Embryonic facial prominence (tissue), 1 donor: ENCODE results near the gene GALE.
"Not testable (repeated sequence)": the region's sequence is repeated elsewhere in the genome, so short reads cannot be mapped to it uniquely, and the experiment has no call there.

Experiments used
- DNase-seq: peaks from one replicate; pipeline ENCODE4 v3.0.0-alpha.2; 2016; ENCODE audit errors: extremely low spot score

Gene GALE

DNA sequence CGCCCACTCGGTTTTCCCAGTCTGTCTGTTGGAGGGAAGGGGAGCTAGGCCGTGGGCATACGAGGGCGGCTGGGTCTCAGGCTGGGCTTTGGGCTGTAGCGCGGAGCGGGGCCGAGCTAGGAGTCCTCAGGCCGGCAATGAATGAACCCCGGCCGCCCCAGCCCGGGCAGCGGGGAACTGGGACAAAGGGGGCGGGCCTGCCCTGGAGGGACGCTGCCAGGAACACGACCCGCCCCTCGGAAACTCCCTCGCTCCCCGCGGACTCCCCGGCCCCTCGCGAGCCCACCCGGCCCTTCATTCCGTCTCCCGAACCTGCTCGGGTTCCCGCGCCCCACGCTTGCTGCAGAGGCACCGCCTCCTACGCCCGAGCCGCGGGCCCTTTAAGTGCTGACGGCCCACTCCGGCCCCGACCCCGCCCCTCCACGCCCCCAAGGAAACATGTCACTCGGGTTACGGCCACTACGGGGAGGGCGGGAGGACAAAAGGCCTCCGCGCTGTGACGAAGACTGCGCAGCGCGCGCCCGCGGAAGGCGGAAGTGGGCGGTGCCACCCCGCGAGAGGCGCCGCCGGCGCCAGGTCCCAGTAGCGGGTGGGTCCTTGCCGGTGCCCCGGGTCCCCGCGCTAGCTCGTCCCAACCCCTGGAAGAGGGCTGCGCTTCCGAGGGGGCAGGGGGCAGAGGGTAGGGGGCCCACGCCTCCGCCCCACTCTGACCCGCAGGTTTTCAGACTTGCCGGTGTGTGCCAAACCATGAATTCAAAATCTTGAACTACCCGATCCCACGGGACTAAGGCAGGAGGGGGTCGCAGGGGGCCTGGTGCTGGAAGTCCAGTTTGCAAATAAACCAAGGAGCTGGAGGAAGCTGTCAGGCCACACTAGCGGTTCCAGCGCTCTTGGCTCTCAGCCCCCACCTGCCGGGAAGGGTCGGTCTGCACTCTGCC, at the start of gene GALE:
Gene GALE, minus strand, starts transcription at position 355 of the 938 bp plus-strand sequence. CDS start 1,747 bp downstream, outside the sequence.
- DNase-seq, result peak; percentile 87

DNA sequence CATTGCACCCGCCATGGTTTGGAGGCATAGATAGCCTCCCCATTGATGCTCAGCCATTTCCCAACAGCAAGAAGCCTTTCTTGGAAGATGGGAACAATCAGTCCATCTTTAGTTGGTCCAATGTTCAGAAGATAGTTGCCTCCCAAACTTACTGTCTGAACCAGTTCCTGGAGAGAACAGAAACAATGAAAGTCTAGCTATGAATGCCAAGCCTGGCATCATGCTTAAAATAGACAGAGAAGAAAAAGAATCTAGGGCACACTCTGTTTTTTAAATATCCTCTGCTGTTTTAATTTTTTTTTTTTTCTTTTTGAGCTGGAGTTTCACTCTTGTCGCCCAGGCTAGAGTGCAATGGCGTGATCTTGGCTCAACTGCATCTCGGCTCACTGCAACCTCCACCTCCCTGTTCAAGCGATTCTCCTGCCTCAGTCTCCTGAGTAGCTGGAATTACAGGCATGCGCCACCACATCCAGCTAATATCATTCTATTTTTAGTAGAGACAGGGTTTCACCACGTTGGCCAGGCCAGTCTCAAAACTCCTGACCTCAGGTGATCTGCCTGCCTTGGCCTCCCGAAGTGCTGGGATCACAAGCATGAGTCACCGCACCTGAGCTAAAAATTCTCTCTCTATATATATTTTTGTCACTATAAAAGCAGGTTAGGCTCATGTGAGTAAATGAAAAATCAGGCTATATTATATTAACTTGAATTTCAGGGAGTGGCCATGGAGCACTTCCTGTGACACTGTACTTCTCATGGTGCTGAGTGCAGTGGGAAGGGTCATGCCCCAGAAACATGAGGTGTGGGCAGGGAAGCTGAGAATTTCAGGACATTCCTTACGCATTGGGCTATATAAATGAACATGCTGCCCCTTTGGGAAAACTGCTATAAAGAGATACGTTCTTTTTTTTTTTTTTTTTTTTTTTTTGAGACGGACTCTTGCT, 48.4 kb upstream of the GALE start:
- no peak for DNase-seq

DNA sequence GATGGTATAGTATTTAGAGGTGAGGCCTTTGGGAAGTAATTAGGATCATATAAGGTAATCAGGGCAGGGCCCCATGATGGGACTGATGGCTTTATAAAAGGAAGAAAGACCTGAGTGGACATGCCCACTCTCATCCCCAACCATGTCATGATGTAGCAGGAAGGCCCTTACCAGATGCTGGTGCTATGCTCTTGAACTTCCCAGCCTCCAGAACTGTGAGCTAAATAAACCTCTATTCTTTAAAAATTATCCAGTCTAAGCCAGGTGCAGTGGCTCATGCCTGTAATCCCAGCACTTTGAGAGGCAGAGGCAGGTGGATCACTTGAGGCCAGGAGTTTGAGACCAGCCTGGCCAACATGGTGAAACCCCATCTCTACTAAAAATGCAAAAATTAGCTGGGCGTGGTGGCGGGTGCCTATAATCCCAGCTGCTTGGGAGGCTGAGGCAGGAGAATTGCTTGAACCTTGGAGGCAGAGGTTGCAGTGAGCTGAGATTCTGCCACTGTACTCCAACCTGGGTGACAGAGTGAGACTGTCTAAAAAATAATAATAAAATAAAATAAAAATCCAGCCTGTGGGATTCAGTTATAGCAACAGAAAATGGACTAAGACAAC, 47.0 kb upstream of the GALE start:
- not testable (repeated sequence) for DNase-seq

DNA sequence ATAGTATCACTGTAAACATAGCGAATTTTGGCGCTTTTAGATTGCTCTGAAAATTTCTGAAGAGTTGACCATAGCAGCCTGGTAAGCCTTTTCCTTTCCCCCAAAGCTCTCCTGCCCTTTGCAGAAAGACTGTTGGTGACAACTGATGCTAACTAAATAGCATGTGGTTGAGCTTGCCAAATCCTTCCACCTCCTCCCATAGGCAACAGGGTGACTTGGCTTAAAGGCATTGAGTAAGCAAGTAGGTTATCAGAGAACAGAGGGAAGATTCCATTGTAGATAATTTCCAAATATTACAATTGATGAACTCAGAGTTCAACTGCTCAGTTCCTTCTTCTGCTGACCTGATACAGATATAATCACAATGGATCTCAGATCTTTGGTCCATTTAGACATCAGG, 44.6 kb upstream of the GALE start:
- no peak for DNase-seq

DNA sequence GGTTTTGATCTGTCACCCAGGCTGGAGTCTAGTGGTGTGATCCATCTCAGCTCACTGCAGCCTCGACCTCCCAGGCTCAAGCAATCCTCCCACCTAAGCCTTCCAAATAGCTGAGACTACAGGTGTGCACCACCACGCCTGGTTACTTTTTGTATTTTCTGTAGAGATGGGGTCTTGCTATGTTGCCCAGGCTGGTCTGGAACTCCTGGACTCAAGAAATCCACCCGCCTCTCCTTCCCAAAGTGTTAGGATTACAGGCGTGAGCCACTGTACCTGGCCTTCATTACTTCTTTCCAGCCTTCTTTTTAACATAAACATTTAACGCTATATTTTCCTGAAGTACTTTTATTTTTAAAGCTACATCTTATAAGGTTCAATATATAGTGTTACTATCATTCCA, 43.1 kb upstream of the GALE start:
- DNase-seq, result no peak

DNA sequence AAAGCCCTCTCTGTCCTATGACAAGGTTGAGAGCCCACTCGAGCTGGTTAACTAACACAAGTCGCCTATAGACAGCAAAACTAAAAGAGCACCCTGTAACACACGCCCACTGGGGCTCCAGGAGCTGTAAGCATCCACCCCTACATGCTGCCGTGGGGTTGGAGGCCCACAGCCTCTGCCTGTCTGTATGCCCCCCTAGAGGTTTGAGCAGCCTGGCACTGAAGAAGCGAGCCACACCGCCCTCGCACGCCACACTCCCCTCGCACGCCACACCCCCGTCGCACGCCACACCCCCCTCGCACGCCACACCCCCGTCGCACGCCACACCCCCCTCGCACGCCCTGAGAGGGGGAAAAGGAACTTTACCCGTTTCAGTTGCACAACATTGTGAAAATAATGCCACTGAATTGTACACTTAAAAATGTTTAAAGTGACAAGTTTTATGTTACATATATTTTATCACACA, 37.9 kb upstream of the GALE start:
- DNase-seq, result no peak

DNA sequence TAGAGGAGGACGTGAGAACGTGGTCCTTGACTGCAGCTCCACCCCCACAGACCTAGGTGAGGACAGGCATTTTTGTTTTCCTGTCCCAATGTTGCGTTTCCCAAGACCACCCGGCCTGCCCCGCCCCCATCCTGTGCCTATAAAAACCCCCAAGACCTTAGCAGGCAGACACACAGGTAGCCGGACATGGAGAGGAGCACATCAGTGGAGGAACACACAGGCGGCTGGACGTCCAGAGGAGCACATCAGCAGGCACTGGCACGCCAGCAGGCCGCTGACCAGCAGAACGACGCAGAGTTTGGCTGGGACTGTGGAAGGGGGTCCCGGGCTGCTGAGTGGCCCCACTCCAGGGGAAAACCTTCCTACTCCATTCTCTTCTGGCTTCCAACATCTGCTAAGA, 37.4 kb upstream of the GALE start:
- no peak for DNase-seq

DNA sequence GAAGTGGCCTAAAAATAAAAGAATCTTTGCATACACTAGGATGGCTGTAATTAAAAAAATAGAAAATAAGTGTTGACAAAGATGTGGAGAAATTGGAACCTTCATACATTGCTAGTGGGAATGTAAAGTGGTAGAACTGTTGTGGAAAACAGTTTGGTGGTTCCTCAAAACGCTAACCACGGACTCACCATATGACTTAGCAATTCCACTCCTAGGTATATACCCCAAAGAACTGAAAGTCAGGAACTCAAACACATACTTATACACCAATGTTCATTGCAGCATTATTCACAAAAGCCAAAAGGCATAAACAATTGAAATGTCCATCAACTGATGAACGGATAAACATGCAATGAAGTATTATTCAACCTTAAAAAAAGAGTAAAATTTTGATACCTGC, 35.5 kb upstream of the GALE start:
- no peak for DNase-seq

DNA sequence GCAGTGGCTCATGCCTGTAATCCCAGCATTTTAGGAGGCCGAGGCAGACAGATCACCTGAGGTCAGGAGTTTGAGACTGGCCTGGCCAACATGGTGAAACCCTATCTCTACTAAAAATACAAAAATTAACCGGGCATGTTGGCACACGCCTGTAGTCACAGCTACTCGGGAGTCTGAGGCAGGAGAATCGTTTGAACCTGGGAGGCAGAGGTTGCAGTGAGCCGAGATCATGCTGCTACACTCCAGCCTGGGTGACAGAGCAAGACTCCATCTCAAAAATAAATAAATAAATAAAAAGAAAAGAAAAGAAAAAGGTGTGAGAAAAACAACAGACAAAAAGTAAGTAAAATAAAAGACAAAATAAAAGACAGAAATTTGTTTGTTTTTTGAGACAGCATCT, 33.6 kb upstream of the GALE start:
- DNase-seq, result not testable (repeated sequence)

DNA sequence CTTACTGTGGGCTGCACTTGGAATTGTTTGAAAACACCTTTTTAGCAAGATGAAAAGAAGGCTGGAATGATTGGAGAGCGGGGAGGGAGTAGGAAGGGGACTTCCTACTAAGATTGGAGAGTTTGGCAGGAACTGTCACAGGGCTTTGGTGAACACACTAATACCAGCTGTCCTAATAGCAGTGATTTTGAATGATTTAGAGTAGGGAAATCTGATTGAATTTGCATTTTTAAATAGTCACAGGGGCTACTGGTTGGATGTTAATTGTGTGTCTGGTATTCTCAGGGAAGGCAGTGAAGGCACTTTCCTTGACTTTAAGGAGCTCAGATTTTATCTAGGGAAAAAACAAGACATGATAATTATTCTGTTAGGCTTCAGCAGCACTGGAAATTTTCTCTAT, 27.2 kb upstream of the GALE start:
- DNase-seq, result no peak

DNA sequence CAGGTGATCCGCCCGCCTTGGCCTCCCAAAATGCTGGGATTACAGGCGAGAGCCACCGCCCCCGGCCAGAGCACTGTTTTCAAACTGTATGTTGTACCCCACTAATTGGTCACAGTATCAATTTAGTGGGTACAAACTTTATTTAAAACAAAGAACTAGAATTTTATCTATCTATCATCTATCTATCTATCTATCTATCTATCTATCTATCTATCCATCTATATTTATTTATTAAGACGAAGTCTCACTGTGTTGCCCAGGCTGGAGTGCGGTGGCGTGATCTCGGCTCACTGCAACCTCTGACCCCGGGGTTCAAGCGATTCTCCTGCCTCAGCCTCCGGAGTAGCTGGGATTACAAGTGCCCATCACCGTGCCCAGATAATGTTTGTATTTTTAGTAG, 26.0 kb upstream of the GALE start:
- not testable (repeated sequence) for DNase-seq

DNA sequence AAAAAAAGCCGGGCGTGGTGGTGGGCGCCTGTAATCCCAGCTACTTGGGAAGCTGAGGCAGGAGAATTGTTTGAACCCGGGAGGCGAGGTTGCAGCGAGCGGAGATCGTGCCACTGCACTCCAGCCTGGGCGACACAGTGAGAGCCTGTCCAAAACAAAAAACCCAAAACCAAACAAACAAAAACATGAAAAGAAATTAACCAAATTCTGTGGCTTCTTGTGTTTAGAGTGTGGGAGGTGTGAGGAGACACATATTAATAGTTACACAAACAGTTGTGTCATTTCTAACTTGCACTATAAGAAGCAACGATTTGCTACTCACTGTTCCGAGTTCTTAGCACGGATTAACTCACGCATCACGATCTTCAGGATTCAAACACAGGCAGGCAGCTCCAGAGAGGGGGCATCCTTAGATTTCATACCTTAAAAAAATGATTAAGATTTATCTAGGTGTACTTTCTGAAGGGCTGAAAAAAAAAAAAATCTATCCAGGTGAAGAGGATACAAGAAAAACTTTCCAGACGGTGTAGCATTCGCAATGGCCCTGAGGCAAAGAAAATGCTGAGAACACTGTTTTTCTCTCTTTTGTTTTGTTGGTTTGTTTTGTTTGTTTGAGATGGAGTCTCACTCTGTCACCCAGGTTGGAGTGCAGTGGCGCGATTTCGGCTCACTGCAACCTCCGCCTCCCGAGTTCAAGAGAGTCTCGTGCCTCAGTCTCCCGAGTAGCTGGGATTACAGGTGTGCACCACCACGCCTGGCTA, 25.4 kb upstream of the GALE start:
- no peak for DNase-seq

DNA sequence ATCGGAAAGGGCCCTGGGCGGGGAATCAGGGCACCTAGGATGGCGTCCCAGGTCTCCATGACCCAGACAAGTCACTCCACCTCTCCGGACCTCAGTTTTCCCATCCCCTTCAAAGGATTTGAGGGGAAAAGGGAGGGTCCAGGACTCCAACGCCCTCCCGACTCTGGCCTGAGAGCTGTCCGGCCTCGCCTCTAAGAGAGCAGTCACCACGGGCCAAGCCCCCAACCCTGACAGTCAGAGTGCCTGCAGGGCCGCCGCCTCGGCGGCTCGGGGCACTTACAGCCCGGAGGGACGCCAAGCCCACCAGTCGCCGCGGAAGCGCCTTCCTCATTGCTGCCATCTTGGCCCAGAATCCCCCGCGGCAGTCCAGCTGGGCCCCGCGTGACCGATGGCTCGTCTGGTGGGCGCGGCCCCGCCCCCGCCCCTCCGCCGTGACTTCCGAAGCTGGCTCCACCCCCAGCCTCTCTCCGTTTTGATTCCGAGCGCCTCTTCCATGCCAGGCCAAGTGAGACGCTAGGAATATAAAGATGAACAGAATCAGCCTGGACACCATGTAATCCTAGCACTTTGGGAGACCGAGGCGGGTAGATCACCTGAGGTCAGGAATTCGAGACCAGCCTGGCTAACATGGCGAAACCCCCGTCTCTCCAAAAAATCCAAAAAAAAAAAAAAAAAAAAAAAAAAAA, 24.7 kb upstream of the GALE start, which contains the start of gene HMGCL:
Gene HMGCL, minus strand, starts transcription at position 354 of the 686 bp plus-strand sequence. Its CDS starts 14 bp downstream, at position 340.
- peak; percentile 89 for DNase-seq

DNA sequence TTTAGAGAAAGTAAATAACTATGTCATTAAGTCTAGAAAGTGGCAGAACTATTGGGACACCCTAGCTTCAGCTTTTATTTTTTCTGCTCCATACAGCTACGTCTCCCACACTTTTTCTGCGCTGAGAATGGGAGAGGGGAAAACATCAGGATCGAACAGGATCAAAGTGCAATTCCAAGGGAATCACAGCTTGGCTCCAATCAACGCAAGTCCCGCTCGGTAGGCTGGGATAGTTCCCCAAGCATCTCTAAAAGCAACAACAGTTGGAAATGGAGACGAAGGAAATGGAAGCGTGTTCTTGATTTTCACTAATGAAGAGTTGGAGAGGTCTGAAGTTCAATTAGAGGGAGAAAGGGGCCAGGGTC, 24.1 kb upstream of the GALE start:
- DNase-seq, result no peak

DNA sequence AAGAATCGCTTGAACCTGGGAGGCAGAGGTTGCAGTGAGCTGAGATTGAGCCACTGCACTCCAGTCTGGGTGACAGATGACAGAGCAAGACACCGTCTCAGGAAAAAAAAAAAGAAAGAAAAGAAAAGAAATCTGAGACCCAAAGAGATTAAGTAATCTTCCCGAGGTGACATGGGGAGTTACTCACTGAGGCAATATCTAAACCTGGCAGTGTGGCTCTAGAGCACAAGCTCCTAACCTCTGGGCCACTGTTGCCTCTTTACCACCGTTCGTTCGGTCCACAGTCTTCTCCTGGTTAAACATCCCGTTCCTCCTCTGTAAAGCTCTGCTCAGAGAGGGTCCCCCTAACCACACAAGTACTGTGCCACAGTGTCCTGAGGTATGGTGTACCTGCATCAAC, 23.2 kb upstream of the GALE start:
- DNase-seq, result no peak

DNA sequence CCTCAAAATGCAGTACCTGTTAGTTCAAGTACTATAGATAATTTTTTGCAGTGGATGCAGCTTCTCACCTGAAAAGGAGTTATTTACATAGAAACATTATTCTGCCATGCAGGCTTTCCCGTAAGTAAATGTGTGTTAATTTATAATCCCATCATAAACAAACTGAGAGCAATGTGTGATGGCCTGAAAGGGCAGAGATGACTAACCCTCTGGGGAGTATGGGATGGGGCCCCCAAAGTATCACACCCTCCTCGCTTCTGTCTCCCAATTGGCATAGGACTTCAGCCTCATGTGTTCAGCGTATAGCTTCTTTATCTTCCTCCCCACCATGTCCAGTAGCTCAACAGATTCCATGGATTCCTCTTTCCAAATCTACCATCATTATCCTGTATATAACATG, 17.1 kb upstream of the GALE start:
- no peak for DNase-seq

DNA sequence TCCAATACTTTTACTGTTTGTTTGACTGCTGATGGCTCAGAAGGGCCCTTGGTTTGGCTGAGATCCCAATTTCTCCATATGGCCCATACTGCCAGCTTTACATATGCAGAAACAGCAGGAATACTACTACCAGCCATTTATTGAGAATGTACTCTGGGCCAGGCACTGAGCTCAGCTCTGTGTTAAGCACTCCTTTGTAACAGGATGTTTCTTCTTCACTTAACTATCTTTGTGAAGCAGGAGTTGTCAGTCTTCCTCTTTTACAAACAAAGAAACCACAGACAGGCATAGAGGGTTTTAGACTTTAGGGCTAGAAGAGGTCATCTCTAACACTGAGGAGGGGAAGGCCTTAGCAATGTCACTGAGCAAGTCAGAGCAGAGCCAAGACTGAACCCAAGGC, 16.4 kb upstream of the GALE start:
- no peak for DNase-seq

DNA sequence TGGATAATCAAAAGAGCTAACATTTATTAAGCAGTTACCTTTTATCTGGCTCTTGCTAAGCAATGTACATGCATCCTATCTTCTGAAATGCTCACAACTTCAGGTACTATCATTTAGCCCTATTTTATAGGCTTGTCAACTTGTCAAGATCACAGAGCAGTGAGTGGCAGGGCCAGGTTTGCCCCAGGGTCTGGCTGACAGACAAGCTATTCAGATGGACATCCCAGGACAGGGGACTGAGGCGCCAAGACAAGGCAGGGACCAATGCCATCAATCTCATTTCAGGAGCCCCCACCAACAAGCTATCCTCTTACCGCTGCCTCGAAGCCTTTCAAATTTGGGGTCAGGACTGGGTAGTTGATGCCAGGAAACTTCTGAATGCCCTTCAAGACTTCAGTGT, 15.8 kb upstream of the GALE start:
- no peak for DNase-seq

DNA sequence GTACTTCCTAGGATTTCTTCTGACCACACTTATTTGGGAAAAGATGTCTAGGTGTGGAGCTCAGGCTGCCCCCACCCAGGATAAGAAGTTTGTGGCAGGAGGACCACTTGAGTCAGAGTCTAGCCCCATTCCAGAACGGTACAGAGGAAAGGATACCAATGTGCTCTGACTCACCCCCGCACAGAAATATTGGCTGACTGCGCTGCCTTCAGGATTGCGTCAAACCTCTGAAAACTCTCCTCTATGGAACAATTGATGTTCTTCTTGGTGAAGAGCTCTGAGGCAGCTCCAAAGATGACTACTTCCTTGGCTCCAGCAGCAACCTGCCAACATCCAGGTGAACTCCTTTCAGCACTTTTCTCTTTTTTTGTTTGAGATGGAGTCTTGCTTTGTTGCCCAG, 13.5 kb upstream of the GALE start:
- no peak for DNase-seq

DNA sequence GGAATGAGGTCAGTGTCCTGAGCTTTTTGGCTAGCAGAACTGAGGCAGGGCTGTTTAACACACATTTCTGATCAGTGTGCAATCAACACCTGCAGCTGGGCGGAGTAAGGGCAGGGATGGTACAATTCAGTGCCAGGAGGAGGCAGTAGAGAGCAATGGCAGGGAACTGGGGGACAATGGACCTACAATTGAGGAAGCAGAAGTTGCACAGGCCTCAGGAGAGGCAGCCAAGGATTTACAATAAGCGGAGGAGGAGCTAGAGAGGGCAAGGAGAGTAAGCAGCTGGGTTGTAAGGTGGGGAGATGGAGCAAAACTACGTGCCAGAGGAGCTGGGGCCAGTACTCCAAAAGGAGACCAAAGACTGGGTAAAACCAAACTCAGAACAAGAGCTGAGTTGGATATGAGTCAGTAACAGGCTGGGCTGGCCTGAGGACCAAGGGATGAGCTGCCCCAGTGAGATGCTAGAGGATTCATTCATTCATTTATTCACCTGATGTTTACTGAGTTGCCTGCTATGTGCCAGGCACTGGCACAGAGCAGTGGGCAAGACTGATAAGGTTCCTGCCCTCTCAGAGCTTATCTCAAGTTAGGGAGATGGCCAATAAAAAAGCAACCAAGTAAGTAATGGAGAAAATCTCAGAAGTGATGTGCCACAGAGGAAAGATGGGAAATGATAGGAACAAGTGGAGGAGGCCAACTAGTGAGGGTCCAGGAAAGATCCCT, 10.4 kb upstream of the GALE start:
- no peak for DNase-seq
